Right lobe of liver (tissue), 6 donors: ENCODE results near the gene AVPR1A. TPM values are rescaled to one million over a fixed set of nuclear protein-coding genes. Genes with fewer than 3 reads are reported as not detected.

Experiments used
- ATAC-seq, 4 donors: fragments of 200-7000 bp; cut with Tn5 transposase; one replicate each; pipeline ENCODE4 v1.9.1; 2020; ENCODE audit warnings: mild to moderate bottlenecking in 4 of 4, moderate library complexity in 4 of 4
- DNase-seq, 3 donors: peaks; one replicate each; pipeline ENCODE4 v3.0.0-alpha.2; 2020
- H3K27ac ChIP-seq, 3 donors: fragments of 200-600 bp; one replicate each; pipeline ENCODE4 v1.8.0; 2022
- H3K27me3 ChIP-seq, 2 donors: fragments of 200-600 bp; one replicate each; pipeline ENCODE4 v1.8.0; 2022
- H3K36me3 ChIP-seq, 4 donors: fragments of 200-600 bp; sonication (generic) in 1 of 4; one replicate each; pipeline versions ENCODE4 v1.5.1 to v1.8.0; 2017 to 2022; ENCODE audit warnings: control low read depth in 1 of 4
- H3K4me1 ChIP-seq, 4 donors: fragments of 200-600 bp; sonication (generic) in 1 of 4; one replicate each; pipeline versions ENCODE4 v1.5.1 to v1.8.0; 2017 to 2022; ENCODE audit warnings: control low read depth in 1 of 4
- H3K4me3 ChIP-seq, 3 donors: fragments of 200-600 bp; one replicate each; pipeline ENCODE4 v1.8.0; 2022
- H3K9me3 ChIP-seq, 4 donors: fragments of 200-600 bp; sonication (generic) in 1 of 4; one replicate each; pipeline versions ENCODE4 v1.5.1 to v1.8.0; 2017 to 2022; ENCODE audit warnings: control low read depth in 1 of 4
- CTCF ChIP-seq, 4 donors: fragments of 200-600 bp in 3 of 4; fragments of 450-650 bp in 1 of 4; IDR thresholded peaks; one replicate each; pipeline versions ENCODE4 v1.5.1 to v1.8.0; 2016 to 2022; ENCODE audit warnings: antibody characterized with exemption in 4 of 4, mild to moderate bottlenecking in 2 of 4
- POLR2A ChIP-seq: fragments of 450-650 bp; IDR thresholded peaks from one replicate; pipeline ENCODE4 v1.6.1; 2017; ENCODE audit warnings: antibody characterized with exemption, mild to moderate bottlenecking
- WGBS: methylation state at CpG from one replicate; pipeline ENCODE4 v1.1.6; 2018; ENCODE audit warnings: low coverage, low lambda C conversion rate; ENCODE audit not compliant: insufficient coverage; ENCODE audit errors: missing lambda C conversion rate; 5-methylcytosine and 5-hydroxymethylcytosine counted together
- intact Hi-C, 2 donors: fragments of 100-400 bp; cut with DNase I; formaldehyde crosslinking; loops; one replicate each; pipeline versions ENCODE4 v1.11.2 to v1.14.1; 2022
- total RNA-seq, 6 experiments: library from RNA; depleted of rRNA in 2 of 6; stranded (reverse); fragments of >200 nt in 2 of 6; fragmentation: NEBNext Ultra II Directional in 3 of 6; extraction: Animal tissue kit (Norgen Biotek cat#: 25700) in 3 of 6; gene quantifications; one replicate each; pipeline versions ENCODE4 v1.1.0 to v1.2.4, GENCODE V29; 2016 to 2023
- donor health status: DM: no; HTN: yes; CAD: no.
- donor health status: DM: no; HTN: no; CAD: no.
- donor health status: DM: no; HTN: no; CAD: no.
- donor health status: DM: no; HTN: yes; CAD: no.
- donor health status: DM: no; HTN: yes; CAD: no.

AVPR1A gene
- total RNA-seq, 6 experiments from 2014 or later, result 11.2 to 87.1 (median 30.9) TPM

DNA sequence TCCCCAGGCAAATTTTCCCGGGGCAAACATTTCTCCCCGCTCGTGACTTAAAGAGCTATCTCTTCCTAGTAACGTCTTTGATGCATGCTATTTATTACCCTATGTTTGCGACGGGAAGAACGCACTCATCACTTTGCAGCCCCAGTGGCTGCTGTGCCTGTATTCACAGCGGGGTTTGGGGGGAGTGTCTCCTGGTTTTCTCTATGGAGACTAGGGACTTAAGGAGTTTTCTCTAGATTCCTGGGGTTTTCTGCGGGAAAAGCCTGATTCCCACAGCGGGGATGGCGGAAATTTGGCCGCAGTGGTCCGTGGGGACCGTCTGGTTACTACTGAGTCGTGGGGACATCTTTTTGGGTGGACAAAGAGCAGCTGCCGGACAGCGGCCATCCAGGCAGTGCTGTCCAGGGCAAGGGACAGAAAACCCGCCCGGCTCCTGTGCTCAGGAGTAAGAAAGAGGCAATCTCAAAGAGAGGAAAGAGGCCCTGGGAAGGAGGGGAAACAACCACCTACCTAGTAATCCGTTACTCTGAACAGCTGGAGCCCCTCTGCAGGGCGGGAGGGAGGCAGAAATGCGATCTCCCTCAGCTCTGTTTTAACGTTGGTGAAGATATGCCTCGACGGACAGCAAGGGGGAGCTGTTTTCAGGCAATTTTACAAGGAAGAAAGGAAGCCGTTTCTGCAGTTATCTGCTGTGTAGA lies 771 bp upstream of the AVPR1A start:
- TF ChIP-seq POLR2A (no peak), CTCF (IDR thresholded peaks at IDR 0.05) (peak; percentile 71 to 77 (median 76))
- 1% methylated on average over 25 of the region's 26 CpGs for WGBS
- Histone ChIP-seq H3K36me3 (no peaks in the 10 kb centered on the region), H3K9me3 (no peaks in the 10 kb centered on the region), H3K4me1 (peaks cover 0 to 9% (median 0%) of the 10 kb centered on the region in 4 donors), H3K4me3 (peak overlapping the region; percentile 52 to 76 (median 60)), H3K27ac (peak overlapping the region in 2 of 3 donors; percentile 50 to 82), H3K27me3 (no peaks in the 10 kb centered on the region)
- peak; percentile 66 to 76 (median 70) for ATAC-seq
- DNase-seq, result peak in 2 of 3 donors; percentile 30 to 60
- intact Hi-C loops, result no loop called here

DNA sequence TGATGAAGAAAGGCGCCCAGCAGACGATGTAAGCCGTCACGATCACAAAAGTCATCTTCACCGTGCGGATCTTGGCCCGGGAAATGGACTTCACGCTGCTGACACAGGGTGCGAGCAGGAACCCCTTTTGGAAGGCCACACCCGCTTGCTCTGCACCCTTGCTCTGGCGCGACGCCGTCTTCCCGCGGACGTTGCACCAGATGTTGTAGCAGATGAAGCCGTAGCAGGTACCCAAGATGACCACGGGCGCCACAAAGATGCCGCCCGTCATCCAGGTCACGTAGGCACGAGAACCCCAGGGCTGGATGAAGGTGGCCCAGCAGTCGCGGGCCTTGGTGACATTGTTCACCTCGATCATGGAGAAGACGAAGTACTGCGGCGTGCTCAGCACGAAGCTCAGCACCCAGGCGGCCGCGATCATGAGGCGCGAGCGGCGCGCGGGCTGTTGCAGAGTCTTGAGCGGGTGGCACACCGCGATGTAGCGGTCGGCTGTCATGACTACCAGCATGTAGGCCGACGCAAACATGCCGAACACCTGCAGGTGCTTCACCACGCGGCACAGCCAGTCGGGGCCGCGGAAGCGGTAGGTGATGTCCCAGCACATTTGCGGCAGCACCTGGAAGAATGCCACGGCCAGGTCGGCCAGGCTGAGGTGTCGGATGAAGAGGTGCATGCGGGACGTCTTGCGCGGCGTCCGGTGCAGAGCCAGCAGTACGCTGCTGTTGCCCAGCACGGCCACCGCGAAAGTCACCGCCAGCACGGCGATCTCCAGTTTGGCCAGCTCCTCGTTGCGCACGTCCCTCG lies 890 bp downstream of the AVPR1A start:
- 0% methylated on average over 7 of the region's 75 CpGs for WGBS
- H3K27ac ChIP-seq, result peak overlapping the region; percentile 10 to 82 (median 50)
- peak; percentile 38 to 47 (median 46) for ATAC-seq
- no peaks in the 10 kb centered on the region for H3K27me3 ChIP-seq
- peak; percentile 59 to 68 (median 65) for DNase-seq
- peak overlapping the region; percentile 52 to 76 (median 60) for H3K4me3 ChIP-seq
- H3K9me3 ChIP-seq, result no peaks in the 10 kb centered on the region
- intact Hi-C loops, result no loop called here
- H3K36me3 ChIP-seq, result peaks cover 0 to 2% (median 0%) of the 10 kb centered on the region in 4 donors
- H3K4me1 ChIP-seq, result peaks cover 0 to 9% (median 0%) of the 10 kb centered on the region in 4 donors
- TF ChIP-seq CTCF (IDR thresholded peaks at IDR 0.05) (no peak), POLR2A (no peak)

GRCh38 chr12:63144556-63144955 lies 6.4 kb downstream of the AVPR1A start:
- H3K27ac ChIP-seq, result no peak overlapping the region

GRCh38 chr12:63138488-63138887 lies 12.5 kb downstream of the AVPR1A start:
- TF ChIP-seq CTCF (IDR thresholded peaks at IDR 0.05) (no peak), POLR2A (no peak)
- 50% methylated on average over 4 of the region's 4 CpGs for WGBS
- Histone ChIP-seq H3K4me3 (no peak overlapping the region), H3K36me3 (no peaks in the 10 kb centered on the region), H3K27me3 (no peaks in the 10 kb centered on the region), H3K9me3 (no peaks in the 10 kb centered on the region), H3K4me1 (no peaks in the 10 kb centered on the region), H3K27ac (no peak overlapping the region)
- DNase-seq, result no peak
- no peak for ATAC-seq
- intact Hi-C loops, result no loop called here

More at GRCh38 chr12:63144556-63144955, 6.4 kb downstream of the AVPR1A start:
- DNase-seq (no peak), ATAC-seq (no peak)
- Histone ChIP-seq H3K4me3 (no peak overlapping the region), H3K4me1 (no peaks in the 10 kb centered on the region), H3K27me3 (no peaks in the 10 kb centered on the region), H3K9me3 (no peaks in the 10 kb centered on the region), H3K36me3 (peaks cover 0 to 14% (median 0%) of the 10 kb centered on the region in 4 donors)
- WGBS, result 83% methylated on average over 3 of the region's 3 CpGs
- intact Hi-C loops, result no loop called here
- no peak for TF ChIP-seq POLR2A
- no peak for TF ChIP-seq CTCF (IDR thresholded peaks at IDR 0.05)
